ENCODE results near the gene B4GAT1.

Gene B4GAT1

GRCh38 chr11:66337103-66337899 is 10.1 kb downstream of the B4GAT1 start:
- H4K8ac ChIP-seq (ENCODE audit: low read depth, low read length): no peak overlapping the region
- no peak overlapping the region for H2AK5ac ChIP-seq (ENCODE audit: low read depth, low read length)
- H3K4ac ChIP-seq (ENCODE audit: low read length): no peak overlapping the region
- H3K23ac ChIP-seq (ENCODE audit: low read depth, low read length, poor library complexity): no peak overlapping the region
- peak overlapping the region; percentile 12 for H3K27ac ChIP-seq (replicated peaks; ENCODE audit: low read length)
- H2BK12ac ChIP-seq (ENCODE audit: low read length): peak overlapping the region; percentile 16
- peak overlapping the region; percentile 67 for H3K18ac ChIP-seq (ENCODE audit: low read length)
- no peaks in the 10 kb centered on the region for H3K27me3 ChIP-seq (ENCODE audit: control insufficient read depth in 3 of 3, insufficient read depth in 3 of 3, low read depth in 1 of 3, low read length in 3 of 3)
- peaks cover 15 to 24% of the 10 kb centered on the region in 2 donors for H3K4me1 ChIP-seq (ENCODE audit: control insufficient read depth in 2 of 2, insufficient read depth in 1 of 2, low read depth in 1 of 2, low read length in 2 of 2)
- H2BK120ac ChIP-seq (ENCODE audit: low read depth, low read length): no peak overlapping the region
- peak overlapping the region; percentile 12 for H3K9ac ChIP-seq (ENCODE audit: low read depth, low read length, poor library complexity)
- H3K79me1 ChIP-seq (ENCODE audit: low read depth, low read length): peaks cover 8% of the 10 kb centered on the region
- H2BK15ac ChIP-seq (ENCODE audit: low read length): peak overlapping the region; percentile 6
- no peak overlapping the region for H3K4me3 ChIP-seq (ENCODE audit: low read length in 2 of 2)
- no peak overlapping the region for H3K4me2 ChIP-seq (ENCODE audit: insufficient read depth, low read length, poor library complexity, severe bottlenecking)
- no peak overlapping the region for H3K14ac ChIP-seq (ENCODE audit: low read length)
- H2BK5ac ChIP-seq (ENCODE audit: low read length): no peak overlapping the region
- H4K91ac ChIP-seq (ENCODE audit: low read depth, low read length, poor library complexity): no peak overlapping the region
- peaks cover 0 to 3% of the 10 kb centered on the region in 2 donors for H3K9me3 ChIP-seq (replicated peaks in 1 of 2; ENCODE audit: control insufficient read depth in 2 of 2, insufficient read depth in 1 of 2, low read depth in 1 of 2, low read length in 2 of 2)
- no CpG with 5 or more reads among the region's 18 CpGs for WGBS, 2 donors (ENCODE audit: extremely low coverage in 2 of 2, insufficient read length in 2 of 2, insufficient replicate concordance in 1 of 2)
- DNase-seq (ENCODE audit: low spot score): no peak
- H2AFZ ChIP-seq (ENCODE audit: low read length): no peak overlapping the region
- H3K36me3 ChIP-seq (replicated peaks in 1 of 2; ENCODE audit: control insufficient read depth in 2 of 2, insufficient read depth in 2 of 2, low read length in 2 of 2): peaks cover 33 to 44% of the 10 kb centered on the region in 2 donors

GRCh38 chr11:66336234-66337102 is 11.0 kb downstream of the B4GAT1 start, which contains the start of gene RIN1:
RIN1 (minus strand) TSS chr11:66336434; CDS start chr11:66336402, 32 bp downstream.
- Histone ChIP-seq H2BK5ac (ENCODE audit: low read length) (peak within 1 kb of the TSS; percentile 75), H3K4me1 (ENCODE audit: control insufficient read depth in 2 of 2, insufficient read depth in 1 of 2, low read depth in 1 of 2, low read length in 2 of 2) (peaks cover 15 to 24% of the 10 kb centered on the region in 2 donors), H2AFZ (ENCODE audit: low read length) (peak within 1 kb of the TSS; percentile 87), H4K91ac (ENCODE audit: low read depth, low read length, poor library complexity) (no peak within 1 kb of the TSS), H3K4me3 (ENCODE audit: low read length in 2 of 2) (peak within 1 kb of the TSS; percentile 53 to 76), H2BK120ac (ENCODE audit: low read depth, low read length) (no peak within 1 kb of the TSS), H3K23ac (ENCODE audit: low read depth, low read length, poor library complexity) (peak within 1 kb of the TSS; percentile 83), H3K79me1 (ENCODE audit: low read depth, low read length) (peaks cover 5% of the 10 kb centered on the region), H3K9me3 (replicated peaks in 1 of 2; ENCODE audit: control insufficient read depth in 2 of 2, insufficient read depth in 1 of 2, low read depth in 1 of 2, low read length in 2 of 2) (no peaks in the 10 kb centered on the region), H2BK12ac (ENCODE audit: low read length) (peak within 1 kb of the TSS; percentile 97), H2AK5ac (ENCODE audit: low read depth, low read length) (peak within 1 kb of the TSS; percentile 2), H4K8ac (ENCODE audit: low read depth, low read length) (peak within 1 kb of the TSS; percentile 7), H3K4me2 (ENCODE audit: insufficient read depth, low read length, poor library complexity, severe bottlenecking) (peak within 1 kb of the TSS; percentile 97), H3K27ac (replicated peaks; ENCODE audit: low read length) (peak within 1 kb of the TSS; percentile 54), H3K36me3 (replicated peaks in 1 of 2; ENCODE audit: control insufficient read depth in 2 of 2, insufficient read depth in 2 of 2, low read length in 2 of 2) (peaks cover 26 to 36% of the 10 kb centered on the region in 2 donors), H3K14ac (ENCODE audit: low read length) (peak within 1 kb of the TSS; percentile 94), H2BK15ac (ENCODE audit: low read length) (peak within 1 kb of the TSS; percentile 99), H3K18ac (ENCODE audit: low read length) (peak within 1 kb of the TSS; percentile 67), H3K4ac (ENCODE audit: low read length) (peak within 1 kb of the TSS; percentile 37), H3K9ac (ENCODE audit: low read depth, low read length, poor library complexity) (peak within 1 kb of the TSS; percentile 81), H3K27me3 (ENCODE audit: control insufficient read depth in 3 of 3, insufficient read depth in 3 of 3, low read depth in 1 of 3, low read length in 3 of 3) (no peaks in the 10 kb centered on the region)
- WGBS, 2 donors (ENCODE audit: extremely low coverage in 2 of 2, insufficient read length in 2 of 2, insufficient replicate concordance in 1 of 2): no CpG with 5 or more reads among the region's 22 CpGs
- no peak for DNase-seq (ENCODE audit: low spot score)

GRCh38 chr11:66335531-66336233 is 11.7 kb downstream of the B4GAT1 start:
- Histone ChIP-seq H2BK120ac (ENCODE audit: low read depth, low read length) (no peak overlapping the region), H2AK5ac (ENCODE audit: low read depth, low read length) (peak overlapping the region; percentile 0), H2AFZ (ENCODE audit: low read length) (peak overlapping the region; percentile 87), H3K23ac (ENCODE audit: low read depth, low read length, poor library complexity) (peak overlapping the region; percentile 81), H3K4ac (ENCODE audit: low read length) (peak overlapping the region; percentile 37), H4K8ac (ENCODE audit: low read depth, low read length) (peak overlapping the region; percentile 7), H3K79me1 (ENCODE audit: low read depth, low read length) (peaks cover 5% of the 10 kb centered on the region), H2BK5ac (ENCODE audit: low read length) (peak overlapping the region; percentile 75), H3K27me3 (ENCODE audit: control insufficient read depth in 3 of 3, insufficient read depth in 3 of 3, low read depth in 1 of 3, low read length in 3 of 3) (no peaks in the 10 kb centered on the region), H3K36me3 (replicated peaks in 1 of 2; ENCODE audit: control insufficient read depth in 2 of 2, insufficient read depth in 2 of 2, low read length in 2 of 2) (peaks cover 19 to 28% of the 10 kb centered on the region in 2 donors), H3K4me3 (ENCODE audit: low read length in 2 of 2) (peak overlapping the region; percentile 53 to 76), H3K4me2 (ENCODE audit: insufficient read depth, low read length, poor library complexity, severe bottlenecking) (peak overlapping the region; percentile 97), H3K14ac (ENCODE audit: low read length) (peak overlapping the region; percentile 94), H3K9ac (ENCODE audit: low read depth, low read length, poor library complexity) (peak overlapping the region; percentile 81), H3K18ac (ENCODE audit: low read length) (peak overlapping the region; percentile 61), H3K9me3 (replicated peaks in 1 of 2; ENCODE audit: control insufficient read depth in 2 of 2, insufficient read depth in 1 of 2, low read depth in 1 of 2, low read length in 2 of 2) (no peaks in the 10 kb centered on the region), H4K91ac (ENCODE audit: low read depth, low read length, poor library complexity) (no peak overlapping the region), H3K4me1 (ENCODE audit: control insufficient read depth in 2 of 2, insufficient read depth in 1 of 2, low read depth in 1 of 2, low read length in 2 of 2) (peaks cover 15 to 24% of the 10 kb centered on the region in 2 donors), H2BK12ac (ENCODE audit: low read length) (peak overlapping the region; percentile 97), H2BK15ac (ENCODE audit: low read length) (peak overlapping the region; percentile 99), H3K27ac (replicated peaks; ENCODE audit: low read length) (no peak overlapping the region)
- no peak for DNase-seq (ENCODE audit: low spot score)
- no CpG with 5 or more reads among the region's 35 CpGs for WGBS, 2 donors (ENCODE audit: extremely low coverage in 2 of 2, insufficient read length in 2 of 2, insufficient replicate concordance in 1 of 2)

Measured in neuronal stem cell (in vitro differentiated cells).